Measurements from ENCODE around the gene GNG4. TPM values are rescaled to one million over a fixed set of nuclear protein-coding genes. Genes with fewer than 3 reads are reported as not detected.

The GNG4 gene
- total and polyA plus RNA-seq, 10 of the 15 experiments (the other 5 are each of a cell fraction or from before 2014, with no cell fraction given): 0.03 to 0.15 (median 0.15) TPM; not detected in 7

DNA sequence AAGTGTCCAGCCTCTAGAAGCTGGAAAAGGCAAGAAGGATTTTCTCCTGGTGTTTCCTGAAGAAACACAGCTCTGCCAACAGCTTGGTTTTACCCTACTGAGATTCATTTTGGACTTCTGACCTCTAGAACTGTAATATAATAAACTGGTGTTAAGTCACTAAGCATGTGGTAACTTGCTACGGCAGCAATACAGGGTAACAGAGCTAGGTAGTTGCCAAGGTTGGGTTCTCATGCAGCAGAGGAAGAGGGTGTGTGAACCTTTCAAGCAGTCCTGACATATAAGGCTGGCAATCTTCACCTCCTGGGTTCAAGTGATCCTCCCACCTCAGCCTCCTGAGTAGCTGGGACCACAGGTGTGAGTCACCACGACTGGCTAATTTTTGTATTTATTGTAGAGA is 36.0 kb downstream of the GNG4 start:
- H3K4me1 ChIP-seq (ENCODE audit: control insufficient read depth, insufficient read depth, low read length): no peaks in the 10 kb centered on the region
- no TSS peak for BruUV-seq (replicated peaks)
- H3K27me3 ChIP-seq (replicated peaks in 1 of 2; ENCODE audit: control insufficient read depth in 2 of 2, insufficient read depth in 2 of 2, low read length in 1 of 2): peaks cover 0 to 3% of the 10 kb centered on the region in 2 experiments; a peak in 1 of 4 replicates
- ATAC-seq: no peak
- no peak for FAIRE-seq
- WGBS (ENCODE audit: insufficient coverage, insufficient replicate concordance, low lambda C conversion rate, missing lambda C conversion rate): 20% methylated on average over 2 of the region's 2 CpGs
- no peak overlapping the region for H3K4me2 ChIP-seq (ENCODE audit: control insufficient read depth, insufficient read depth)
- DNase-seq (ENCODE audit: low read depth, low spot score): no peak
- POLR2A ChIA-PET: no interaction called here
- TF ChIP-seq CREM (IDR thresholded peaks at IDR 0.05; ENCODE audit: low read depth) (no peak), MEF2B (IDR thresholded peaks at IDR 0.05; ENCODE audit: partially characterized antibody, poor library complexity, severe bottlenecking) (no peak), ZNF622 (IDR thresholded peaks at IDR 0.05) (no peak), SRF (IDR thresholded peaks at IDR 0.05; ENCODE audit: low read depth in 2 of 2, low read length in 2 of 2) (no peak), ZZZ3 (IDR thresholded peaks at IDR 0.05; ENCODE audit: control insufficient read depth, insufficient read length, low read depth) (no peak), RCOR1 (conservative IDR thresholded peaks at IDR 0.05; ENCODE audit: low read depth, low read length) (no peak), BMI1 (IDR thresholded peaks at IDR 0.05; ENCODE audit: borderline replicate concordance) (no peak), STAT1 (conservative IDR thresholded peaks at IDR 0.05) (no peak), TCF7 (IDR thresholded peaks at IDR 0.05; ENCODE audit: borderline replicate concordance) (no peak), MTA3 (IDR thresholded peaks at IDR 0.05; ENCODE audit: borderline replicate concordance, low read length) (no peak), HDAC2 (IDR thresholded peaks at IDR 0.05) (no peak)
- TF ChIP-seq, protein P1, sequence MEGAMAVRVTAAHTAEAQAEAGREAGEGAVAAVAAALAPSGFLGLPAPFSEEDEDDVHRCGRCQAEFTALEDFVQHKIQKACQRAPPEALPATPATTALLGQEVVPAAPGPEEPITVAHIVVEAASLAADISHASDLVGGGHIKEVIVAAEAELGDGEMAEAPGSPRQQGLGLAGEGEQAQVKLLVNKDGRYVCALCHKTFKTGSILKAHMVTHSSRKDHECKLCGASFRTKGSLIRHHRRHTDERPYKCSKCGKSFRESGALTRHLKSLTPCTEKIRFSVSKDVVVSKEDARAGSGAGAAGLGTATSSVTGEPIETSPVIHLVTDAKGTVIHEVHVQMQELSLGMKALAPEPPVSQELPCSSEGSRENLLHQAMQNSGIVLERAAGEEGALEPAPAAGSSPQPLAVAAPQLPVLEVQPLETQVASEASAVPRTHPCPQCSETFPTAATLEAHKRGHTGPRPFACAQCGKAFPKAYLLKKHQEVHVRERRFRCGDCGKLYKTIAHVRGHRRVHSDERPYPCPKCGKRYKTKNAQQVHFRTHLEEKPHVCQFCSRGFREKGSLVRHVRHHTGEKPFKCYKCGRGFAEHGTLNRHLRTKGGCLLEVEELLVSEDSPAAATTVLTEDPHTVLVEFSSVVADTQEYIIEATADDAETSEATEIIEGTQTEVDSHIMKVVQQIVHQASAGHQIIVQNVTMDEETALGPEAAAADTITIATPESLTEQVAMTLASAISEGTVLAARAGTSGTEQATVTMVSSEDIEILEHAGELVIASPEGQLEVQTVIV (IDR thresholded peaks at IDR 0.05; ENCODE audit: borderline replicate concordance, partially characterized antibody): no peak
- TF ChIP-seq, protein P2, sequence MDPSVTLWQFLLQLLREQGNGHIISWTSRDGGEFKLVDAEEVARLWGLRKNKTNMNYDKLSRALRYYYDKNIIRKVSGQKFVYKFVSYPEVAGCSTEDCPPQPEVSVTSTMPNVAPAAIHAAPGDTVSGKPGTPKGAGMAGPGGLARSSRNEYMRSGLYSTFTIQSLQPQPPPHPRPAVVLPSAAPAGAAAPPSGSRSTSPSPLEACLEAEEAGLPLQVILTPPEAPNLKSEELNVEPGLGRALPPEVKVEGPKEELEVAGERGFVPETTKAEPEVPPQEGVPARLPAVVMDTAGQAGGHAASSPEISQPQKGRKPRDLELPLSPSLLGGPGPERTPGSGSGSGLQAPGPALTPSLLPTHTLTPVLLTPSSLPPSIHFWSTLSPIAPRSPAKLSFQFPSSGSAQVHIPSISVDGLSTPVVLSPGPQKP (IDR thresholded peaks at IDR 0.05; ENCODE audit: low read depth, low read length): no peak
- TF ChIP-seq, protein P3, sequence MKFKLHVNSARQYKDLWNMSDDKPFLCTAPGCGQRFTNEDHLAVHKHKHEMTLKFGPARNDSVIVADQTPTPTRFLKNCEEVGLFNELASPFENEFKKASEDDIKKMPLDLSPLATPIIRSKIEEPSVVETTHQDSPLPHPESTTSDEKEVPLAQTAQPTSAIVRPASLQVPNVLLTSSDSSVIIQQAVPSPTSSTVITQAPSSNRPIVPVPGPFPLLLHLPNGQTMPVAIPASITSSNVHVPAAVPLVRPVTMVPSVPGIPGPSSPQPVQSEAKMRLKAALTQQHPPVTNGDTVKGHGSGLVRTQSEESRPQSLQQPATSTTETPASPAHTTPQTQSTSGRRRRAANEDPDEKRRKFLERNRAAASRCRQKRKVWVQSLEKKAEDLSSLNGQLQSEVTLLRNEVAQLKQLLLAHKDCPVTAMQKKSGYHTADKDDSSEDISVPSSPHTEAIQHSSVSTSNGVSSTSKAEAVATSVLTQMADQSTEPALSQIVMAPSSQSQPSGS (IDR thresholded peaks at IDR 0.05; ENCODE audit: low read length): no peak
- RAD21 ChIA-PET (ENCODE audit: unreplicated experiment): interaction anchor here (1.1 kb wide), 1 partner anchor 169 kb away, joined by 3 read pairs; no protein-coding TSS in a partner anchor
- SMC1A ChIA-PET (ENCODE audit: uncharacterized antibody, unreplicated experiment): interaction anchor here (1.8 kb wide), 1 partner anchor 11 kb away, joined by 6 read pairs; no protein-coding TSS in a partner anchor
- no peaks in the 10 kb centered on the region for H3K79me2 ChIP-seq (ENCODE audit: control insufficient read depth, insufficient read depth, low read length)
- H4K20me1 ChIP-seq (ENCODE audit: control insufficient read depth, insufficient read depth): no peaks in the 10 kb centered on the region
- CTCF ChIA-PET: interaction anchor here (0.9 to 3.3 kb wide), 2 partner anchors 12 to 171 kb away, joined by 3 to 26 read pairs; no protein-coding TSS in a partner anchor
- intact Hi-C loops (cut with micrococcal nuclease; ENCODE audit: unreplicated experiment): no loop called here
- H2AFZ ChIP-seq (ENCODE audit: control insufficient read depth, low read depth, low read length): no peak overlapping the region
- H3K27ac ChIP-seq (ENCODE audit: control insufficient read depth, insufficient read depth): no peak overlapping the region
- H3K4me3 ChIP-seq: no peak overlapping the region
- in situ Hi-C loops (cut with MboI): no loop called here
- H3K9ac ChIP-seq (ENCODE audit: control insufficient read depth, insufficient read depth, low read length): no peak overlapping the region
- no peaks in the 10 kb centered on the region for H3K9me3 ChIP-seq (replicated peaks; ENCODE audit: control insufficient read depth, insufficient read depth, low read length)
- no peaks in the 10 kb centered on the region for H3K36me3 ChIP-seq (ENCODE audit: control insufficient read depth in 2 of 2, insufficient read depth in 2 of 2, low read length in 1 of 2)
